AG04450 (cell line): ENCODE measurements around the gene DNASE2B. TPM values are rescaled to one million over a fixed set of nuclear protein-coding genes. Genes with fewer than 3 reads are reported as not detected.

Experiments
- CTCF ChIA-PET: fragments of 300-600, 350-600 bp; formaldehyde crosslinking; extraction: SDS; loops from one replicate; lab custom pipeline; 2022; ENCODE audit warnings: antibody characterized with exemption, inconsistent platforms; lab: Charles Lee
- POLR2A ChIA-PET: fragments of 350-600 bp; formaldehyde crosslinking; extraction: SDS; loops from one replicate; lab custom pipeline; 2021; ENCODE audit warnings: antibody characterized with exemption, inconsistent platforms; lab: Yijun Ruan, JAX
- DNase-seq: peaks from one replicate; pipeline ENCODE4 v3.0.0-alpha.2; 2011; ENCODE audit warnings: low read depth, low spot score
- H3K27ac ChIP-seq: one replicate; pipeline ENCODE4 v1.5.1; 2012; ENCODE audit warnings: low read depth, low read length, control low read depth
- H3K27me3 ChIP-seq: one replicate; pipeline ENCODE4 v1.6.0; 2012; ENCODE audit warnings: low read length; ENCODE audit not compliant: control insufficient read depth, insufficient read depth
- H3K4me3 ChIP-seq: 2 replicates; pipeline ENCODE4 v1.5.1; 2011; ENCODE audit warnings: mild to moderate bottlenecking, low read depth, low read length, control low read depth
- H3K9me3 ChIP-seq: 2 replicates; pipeline ENCODE4 v1.5.1; 2012; ENCODE audit warnings: low read length; ENCODE audit not compliant: control insufficient read depth, insufficient read depth
- polyA plus RNA-seq: library from polyadenylated mRNA; depleted of rRNA; stranded (reverse); fragments of >200 nt; gene quantifications from 2 replicates; pipeline ENCODE4 v1.2.3, GENCODE V29; 2011
- TF ChIP-seq, protein P1 (sequence below): IDR thresholded peaks from 2 replicates; pipeline ENCODE4 v1.5.1; 2011; ENCODE audit warnings: low read depth, low read length, control low read depth, inconsistent platforms

Gene DNASE2B
- polyA plus RNA-seq, 1 experiment, result not detected

DNA sequence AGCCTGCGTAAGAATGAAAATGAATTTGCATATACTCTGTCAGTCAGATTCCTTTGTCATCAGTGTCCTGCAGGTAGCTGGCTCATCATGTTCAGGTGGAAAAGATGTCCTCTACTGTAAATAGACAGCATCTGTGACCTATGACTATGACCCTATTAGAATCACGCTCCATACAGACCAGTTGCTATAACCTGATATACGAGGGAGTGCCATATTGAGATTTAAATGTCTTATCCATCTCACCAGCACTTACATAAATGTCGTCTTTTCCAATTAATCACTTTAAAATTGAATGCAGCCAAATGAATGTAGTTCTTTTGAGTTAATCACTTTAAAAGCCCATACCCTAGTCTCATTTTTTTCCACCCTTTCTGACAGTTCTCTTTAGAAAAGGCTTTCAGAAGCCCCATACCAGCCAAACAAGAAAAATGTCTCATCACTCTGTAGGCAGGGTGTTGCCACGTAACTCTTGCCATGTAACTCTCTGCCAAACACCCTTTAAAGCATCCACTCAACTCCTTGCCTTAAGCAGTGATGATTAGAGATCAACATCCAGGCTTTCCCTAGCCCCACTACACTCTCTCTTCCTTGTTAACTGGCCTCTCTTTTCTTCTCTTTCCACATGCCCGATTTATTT, 26.3 kb downstream of the DNASE2B start:
- ChIA-PET POLR2A (no interaction called here), CTCF (interaction anchor here (0.9 to 3.2 kb wide), 2 partner anchors 9 to 348 kb away, joined by 3 to 23 read pairs; no protein-coding TSS in a partner anchor)
- Histone ChIP-seq H3K27me3 (no peaks in the 10 kb centered on the region), H3K4me3 (no peak overlapping the region), H3K9me3 (peaks cover 3% of the 10 kb centered on the region; the same call in 1 of the 2 replicates), H3K27ac (no peak overlapping the region)
- no peak for DNase-seq
- TF ChIP-seq, protein P1, sequence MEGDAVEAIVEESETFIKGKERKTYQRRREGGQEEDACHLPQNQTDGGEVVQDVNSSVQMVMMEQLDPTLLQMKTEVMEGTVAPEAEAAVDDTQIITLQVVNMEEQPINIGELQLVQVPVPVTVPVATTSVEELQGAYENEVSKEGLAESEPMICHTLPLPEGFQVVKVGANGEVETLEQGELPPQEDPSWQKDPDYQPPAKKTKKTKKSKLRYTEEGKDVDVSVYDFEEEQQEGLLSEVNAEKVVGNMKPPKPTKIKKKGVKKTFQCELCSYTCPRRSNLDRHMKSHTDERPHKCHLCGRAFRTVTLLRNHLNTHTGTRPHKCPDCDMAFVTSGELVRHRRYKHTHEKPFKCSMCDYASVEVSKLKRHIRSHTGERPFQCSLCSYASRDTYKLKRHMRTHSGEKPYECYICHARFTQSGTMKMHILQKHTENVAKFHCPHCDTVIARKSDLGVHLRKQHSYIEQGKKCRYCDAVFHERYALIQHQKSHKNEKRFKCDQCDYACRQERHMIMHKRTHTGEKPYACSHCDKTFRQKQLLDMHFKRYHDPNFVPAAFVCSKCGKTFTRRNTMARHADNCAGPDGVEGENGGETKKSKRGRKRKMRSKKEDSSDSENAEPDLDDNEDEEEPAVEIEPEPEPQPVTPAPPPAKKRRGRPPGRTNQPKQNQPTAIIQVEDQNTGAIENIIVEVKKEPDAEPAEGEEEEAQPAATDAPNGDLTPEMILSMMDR, result no peak

DNA sequence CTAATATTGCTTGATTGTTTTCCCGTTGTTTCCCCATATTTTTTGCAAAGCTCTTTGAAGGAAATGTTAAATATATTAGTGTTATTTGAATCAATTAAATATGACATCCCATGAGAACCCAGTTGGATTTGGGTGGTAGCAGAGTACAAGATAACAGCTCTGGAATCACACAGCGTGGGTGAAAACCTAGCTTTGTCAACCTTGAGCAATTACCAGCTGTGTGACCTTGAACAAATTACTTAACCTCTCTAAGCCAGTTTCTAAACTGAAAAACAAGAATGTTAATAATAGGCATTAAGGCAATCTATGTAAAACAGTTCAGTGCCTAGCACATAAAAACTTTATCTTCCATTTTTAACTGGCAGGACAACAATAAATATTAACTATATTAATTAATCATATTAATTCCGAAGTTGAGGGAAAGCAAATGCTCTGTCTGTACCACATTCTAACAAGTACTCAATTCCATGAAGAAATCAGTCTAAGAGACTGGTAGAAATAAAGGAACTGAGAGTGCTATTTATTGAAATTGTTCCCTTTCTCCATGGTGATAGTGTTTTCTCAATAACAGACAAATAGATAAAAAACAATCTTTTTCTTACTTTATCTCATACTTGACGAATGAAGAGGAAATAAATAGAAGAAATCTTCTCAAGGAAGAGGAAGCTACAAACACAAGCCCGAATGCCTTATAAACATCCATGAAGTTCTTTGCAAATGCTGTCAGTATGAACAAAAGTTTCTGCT, 27.0 kb downstream of the DNASE2B start:
- Histone ChIP-seq H3K27me3 (no peaks in the 10 kb centered on the region), H3K9me3 (peaks cover 5% of the 10 kb centered on the region; the same call in 1 of the 2 replicates), H3K4me3 (no peak overlapping the region), H3K27ac (no peak overlapping the region)
- TF ChIP-seq, protein P1, result no peak
- DNase-seq, result no peak
- CTCF ChIA-PET, result interaction anchor here (3.2 kb wide), 1 partner anchor 8 kb away, joined by 23 read pairs; no protein-coding TSS in a partner anchor
- POLR2A ChIA-PET, result no interaction called here

DNA sequence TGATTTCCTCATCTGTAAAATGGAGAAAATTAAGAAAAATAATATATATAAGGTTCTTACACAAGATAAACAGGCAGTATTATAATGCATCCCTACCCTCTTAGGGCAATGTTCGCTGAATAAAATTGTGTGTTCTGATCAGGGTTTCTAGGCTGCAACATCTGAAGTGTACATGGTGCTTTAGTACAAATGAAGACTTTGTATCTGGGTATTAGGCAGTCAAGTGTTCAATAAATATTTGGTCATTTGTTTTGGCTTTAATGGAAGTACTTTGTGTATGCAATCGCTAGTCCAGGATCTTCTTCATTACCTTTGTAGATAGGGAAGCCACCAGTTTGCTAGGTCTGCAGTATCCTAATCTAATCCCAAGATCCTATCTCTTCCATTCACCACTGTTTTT, 28.1 kb downstream of the DNASE2B start:
- no peak for DNase-seq
- Histone ChIP-seq H3K27me3 (no peaks in the 10 kb centered on the region), H3K9me3 (peaks cover 5% of the 10 kb centered on the region; the same call in 1 of the 2 replicates), H3K4me3 (no peak overlapping the region), H3K27ac (no peak overlapping the region)
- ChIA-PET CTCF (interaction anchor here (1.4 kb wide), 1 partner anchor 285 kb away, joined by 9 read pairs; no protein-coding TSS in a partner anchor), POLR2A (no interaction called here)
- TF ChIP-seq, protein P1, result no peak

DNA sequence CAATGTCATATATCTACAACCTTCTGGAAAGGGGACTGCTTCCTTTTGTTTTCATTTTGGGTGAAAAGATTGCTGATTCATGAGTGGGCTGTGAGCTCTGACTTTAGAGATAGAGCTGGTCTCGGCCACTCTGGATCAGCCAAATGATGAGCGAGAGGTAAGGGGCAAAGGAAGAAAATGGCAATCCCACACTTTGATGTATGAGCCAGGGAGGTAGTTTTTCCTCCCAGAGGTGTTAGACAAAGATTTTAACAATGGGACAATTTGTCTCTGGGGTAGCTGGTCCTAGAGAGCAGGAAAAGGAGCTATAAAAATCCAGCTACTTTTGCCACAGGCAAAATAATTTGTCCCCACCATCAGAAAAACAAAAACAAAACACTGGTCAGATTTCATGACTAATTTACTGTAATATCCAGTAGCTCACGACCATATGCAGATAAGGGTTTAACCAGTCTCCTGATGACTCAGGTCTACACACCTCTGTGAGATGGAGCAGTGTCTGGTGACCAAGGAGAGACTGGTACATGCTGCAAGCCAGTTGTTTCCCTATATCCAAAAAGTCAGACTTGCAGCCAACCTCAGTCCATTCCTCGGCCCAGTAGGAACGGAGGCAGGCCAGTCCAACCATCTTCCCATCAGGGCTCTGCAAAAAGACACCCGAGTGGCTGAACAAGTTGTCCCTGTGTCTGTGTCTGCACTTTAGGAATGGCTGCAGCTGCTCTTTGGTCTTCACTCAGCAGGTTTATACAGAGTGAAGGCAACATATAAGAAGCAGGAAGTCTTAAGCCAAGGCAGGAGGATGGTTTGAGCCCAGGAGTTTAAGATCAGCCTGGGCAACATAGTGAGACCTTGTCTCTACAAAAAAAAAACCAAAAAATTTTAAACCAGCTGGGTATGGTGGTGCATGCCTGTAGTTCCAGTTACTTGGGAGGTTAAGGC, 29.2 kb downstream of the DNASE2B start:
- POLR2A ChIA-PET, result no interaction called here
- CTCF ChIA-PET, result interaction anchor here (1.4 kb wide), 1 partner anchor 286 kb away, joined by 9 read pairs; no protein-coding TSS in a partner anchor
- Histone ChIP-seq H3K4me3 (no peak overlapping the region), H3K27me3 (no peaks in the 10 kb centered on the region), H3K9me3 (peaks cover 5% of the 10 kb centered on the region; the same call in 1 of the 2 replicates), H3K27ac (no peak overlapping the region)
- no peak for DNase-seq
- TF ChIP-seq, protein P1, result no peak
